Stimulated activated CD4-positive, alpha-beta T cell treated with anti-CD3 and anti-CD28 coated beads, Interleukin-15, amount 100 ng/mL, for 24 hours (primary cell): Measurements from ENCODE around the gene TBC1D1.
"Not testable (repeated sequence)": the region's sequence is repeated elsewhere in the genome, so short reads cannot be mapped to it uniquely, and the experiment has no call there.

Source experiments
- DNase-seq: peaks from one replicate; pipeline ENCODE4 v3.0.0-alpha.2; 2020

TBC1D1 gene

DNA sequence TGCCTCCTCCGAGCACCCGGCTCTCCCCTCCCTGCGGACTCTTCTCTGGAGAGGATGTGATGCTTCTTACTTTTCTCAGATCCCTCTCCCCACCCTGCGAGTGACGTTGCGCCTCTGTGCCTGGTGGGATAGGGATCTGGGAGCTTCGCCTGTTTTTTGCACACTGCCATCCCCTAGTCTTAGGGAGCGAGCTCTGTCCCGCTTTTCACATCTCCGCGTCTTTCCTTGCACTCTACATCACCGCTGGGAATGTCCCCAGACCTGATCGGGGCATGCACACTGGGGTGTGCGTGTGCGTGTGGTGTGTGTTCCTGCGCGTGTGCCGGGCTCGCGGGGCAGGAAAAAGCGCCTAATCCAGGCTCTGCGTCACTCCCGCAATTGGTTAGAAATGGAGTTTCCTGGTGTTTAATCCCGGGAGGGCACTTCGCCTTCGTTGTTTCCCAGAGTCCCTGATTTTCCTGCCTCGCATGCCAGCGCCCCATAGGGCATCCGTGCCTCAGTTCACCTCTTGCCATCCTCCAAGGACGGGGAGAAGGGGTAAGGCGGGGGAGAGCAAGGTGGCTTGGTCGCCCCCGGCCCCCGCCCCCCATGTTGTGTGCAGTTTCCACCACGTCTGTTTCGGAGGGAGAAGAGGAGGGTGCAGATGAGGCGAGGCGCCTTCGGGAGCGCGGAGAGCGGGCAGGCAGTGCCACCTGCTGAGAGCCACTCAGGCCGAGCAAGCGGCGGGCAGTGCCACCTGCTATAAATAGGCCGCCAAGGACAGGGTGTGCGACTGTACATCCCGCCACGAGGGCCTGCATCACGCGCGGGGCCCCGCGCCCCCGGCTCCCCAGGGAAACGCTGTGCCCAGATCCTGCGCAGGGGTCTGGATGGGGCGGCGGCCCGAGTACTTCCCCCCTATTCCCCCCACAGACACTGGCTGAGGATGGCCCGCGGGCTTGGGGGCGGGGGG, 759 bp upstream of the TBC1D1 start:
- DNase-seq, result peak; percentile 53

DNA sequence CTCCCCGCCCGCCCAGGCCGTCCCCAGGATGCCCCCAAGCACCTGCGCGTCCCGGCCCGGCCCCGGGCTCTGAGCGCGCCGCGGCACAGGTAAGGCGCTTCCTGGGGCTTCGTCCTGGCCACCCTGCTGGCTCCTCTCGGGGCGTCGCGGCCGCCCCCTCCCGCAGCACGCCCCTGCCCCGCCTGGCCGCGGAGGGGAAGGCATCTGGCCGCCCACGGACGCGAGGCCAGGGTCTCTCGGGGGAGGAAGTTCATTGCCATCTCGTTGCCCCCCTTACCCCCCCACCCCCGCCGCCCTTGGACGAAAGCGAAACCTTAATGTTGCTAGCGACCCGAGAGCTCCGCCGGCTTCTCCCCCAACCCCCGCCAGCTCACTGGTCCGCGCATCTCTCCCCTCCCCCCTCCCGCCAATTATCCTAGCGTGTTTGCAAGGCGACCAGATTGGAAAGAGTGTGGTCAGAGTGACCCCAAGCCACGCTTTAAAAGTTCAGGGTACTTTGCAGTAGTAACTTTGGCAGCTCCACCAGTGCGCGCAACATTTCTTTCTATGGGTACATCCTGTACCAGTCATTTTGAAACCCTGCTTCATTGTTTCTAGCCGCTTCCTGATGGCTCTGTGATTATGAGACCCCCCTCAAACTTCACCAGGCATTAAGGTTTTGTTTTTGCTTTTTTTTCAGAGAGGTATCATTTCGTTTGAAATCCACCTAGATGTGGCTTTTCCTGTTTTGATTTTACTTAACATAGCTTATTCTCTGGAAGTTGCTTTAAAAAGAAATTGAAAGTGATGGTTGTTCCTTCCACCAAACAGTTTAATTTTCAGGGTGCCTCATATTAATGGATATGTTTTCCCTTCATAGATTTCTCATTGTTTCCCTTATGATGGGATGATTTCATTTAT, 626 bp downstream of the TBC1D1 start:
- DNase-seq, result peak; percentile 68

DNA sequence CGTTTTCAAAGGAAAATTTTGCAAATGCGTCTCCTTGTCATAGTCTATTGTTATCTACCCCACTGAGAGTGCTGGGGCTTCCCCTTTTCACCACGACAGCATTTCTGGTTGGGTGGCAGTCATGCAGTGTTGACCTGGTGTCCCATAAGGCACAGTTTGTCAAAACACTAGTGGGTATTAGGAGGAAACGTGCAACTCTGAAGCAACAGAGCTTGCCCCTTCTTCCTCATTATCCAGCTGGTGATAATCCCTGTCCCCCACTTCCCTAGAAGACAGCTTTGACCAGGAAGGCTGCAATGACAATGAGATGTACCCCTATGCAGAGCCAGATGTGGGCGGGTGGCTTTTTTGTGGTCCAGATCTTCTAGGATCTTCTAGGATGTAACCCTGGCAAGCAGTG, 1.8 kb downstream of the TBC1D1 start:
- DNase-seq, result peak; percentile 72

DNA sequence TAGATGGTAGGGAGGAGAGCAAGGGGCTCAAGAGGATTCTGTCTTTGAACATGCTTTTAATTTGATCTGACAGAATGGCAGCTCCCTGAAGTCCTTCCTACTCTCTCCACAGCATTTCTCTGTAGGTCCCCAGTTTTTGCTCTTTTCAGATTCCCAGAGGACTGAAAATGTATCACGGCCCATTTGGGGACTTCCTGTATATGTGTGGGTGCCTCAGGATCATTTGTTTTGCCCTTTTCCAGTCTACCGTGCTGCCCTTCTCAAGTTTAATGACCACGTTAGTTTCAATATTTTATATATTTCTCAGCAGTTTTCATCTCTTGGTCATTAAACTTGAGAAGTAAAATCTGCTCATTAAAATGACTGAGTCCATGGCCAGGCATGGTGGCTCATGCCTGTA, 2.3 kb downstream of the TBC1D1 start:
- no peak for DNase-seq

- DNase-seq, result no peak
These were observed 4.4 kb downstream of the TBC1D1 start for GRCh38 chr4:37895271-37895670.

DNA sequence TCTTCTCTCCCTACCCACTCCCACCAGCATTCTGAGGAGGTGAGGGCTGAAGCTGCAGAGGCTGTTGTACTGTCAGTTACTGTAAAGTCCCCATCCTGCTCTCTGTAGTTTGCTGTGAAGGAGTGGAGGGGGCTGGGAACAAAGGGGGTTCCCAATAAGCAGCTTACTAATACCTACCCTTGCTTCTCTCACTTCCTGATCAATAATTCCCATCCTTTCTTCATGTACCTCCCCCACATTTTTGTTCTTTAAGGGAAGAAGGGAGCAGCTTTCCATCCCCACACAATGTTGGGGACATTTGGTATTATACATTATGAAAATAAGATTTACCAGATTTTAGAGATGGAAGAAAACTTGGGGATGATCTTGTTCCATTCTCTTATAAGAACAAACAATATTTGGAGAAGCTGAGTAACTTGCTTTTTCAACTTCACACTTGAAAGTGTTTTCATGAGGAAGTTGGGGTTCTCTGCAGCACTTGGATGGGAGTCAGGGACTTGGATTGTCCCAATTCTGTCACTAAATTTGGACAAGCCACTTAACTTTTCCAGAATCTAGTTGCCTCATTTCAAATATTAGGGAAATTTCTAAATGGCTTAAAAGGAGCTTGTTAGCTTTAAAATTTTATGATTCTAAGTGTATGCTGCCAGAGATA, 5.4 kb downstream of the TBC1D1 start:
- DNase-seq, result no peak

DNA sequence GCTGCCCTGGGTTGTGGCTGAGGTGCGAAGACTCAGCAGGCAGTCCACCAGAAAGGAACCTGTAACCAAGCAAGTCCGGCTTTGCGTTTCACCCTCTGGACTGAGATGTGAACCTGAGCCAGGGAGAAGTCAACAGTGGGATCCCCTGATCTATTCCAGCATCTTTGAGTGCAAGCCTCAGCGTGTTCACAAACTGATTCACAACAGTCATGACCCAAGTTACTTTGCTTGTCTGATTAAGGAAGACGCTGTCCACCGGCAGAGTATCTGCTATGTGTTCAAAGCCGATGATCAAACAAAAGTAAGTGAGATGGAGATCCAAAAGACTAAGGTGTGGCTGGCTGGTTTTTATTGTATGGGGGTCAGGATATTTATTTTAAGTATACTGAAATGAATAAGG, 11.3 kb downstream of the TBC1D1 start:
- DNase-seq, result no peak

- DNase-seq, result no peak
These were observed 12.1 kb downstream of the TBC1D1 start for GRCh38 chr4:37902738-37903693.

DNA sequence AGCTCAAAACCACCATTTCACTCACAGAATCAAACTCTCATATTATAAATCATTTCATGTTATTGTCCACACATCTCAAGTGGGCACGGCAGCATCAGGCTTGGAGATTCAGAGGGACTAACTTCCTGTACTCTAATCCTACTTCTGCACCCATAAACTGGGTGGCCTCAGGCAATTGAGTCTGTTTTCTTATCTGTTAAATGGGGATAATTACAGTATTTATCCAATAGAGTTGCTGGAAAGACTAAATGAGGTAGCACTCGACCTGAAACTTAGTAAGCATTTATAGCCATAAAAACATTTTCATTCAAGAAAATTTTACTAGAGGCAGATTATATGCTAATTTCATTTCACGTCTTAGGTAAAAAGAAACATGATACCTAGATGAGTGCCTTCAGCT, 13.0 kb downstream of the TBC1D1 start:
- no peak for DNase-seq

DNA sequence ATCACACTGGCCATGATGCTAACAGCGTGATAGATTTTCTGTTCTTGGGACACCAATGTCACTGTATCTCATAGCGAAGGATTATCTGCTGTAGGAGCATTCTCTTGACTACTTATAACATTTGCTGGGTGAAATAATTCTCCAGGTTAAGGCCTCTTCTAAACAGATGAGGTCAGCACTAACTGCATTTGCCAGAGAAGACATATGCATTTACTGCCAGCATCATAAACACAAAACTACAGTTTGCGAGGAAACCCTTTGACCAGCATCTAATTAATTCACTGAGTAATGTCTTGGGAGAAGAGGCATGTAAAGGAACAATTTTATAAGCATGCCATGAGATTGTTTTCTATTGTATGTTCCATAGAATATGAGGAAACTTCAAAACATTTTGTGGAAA, 13.9 kb downstream of the TBC1D1 start:
- DNase-seq, result no peak

DNA sequence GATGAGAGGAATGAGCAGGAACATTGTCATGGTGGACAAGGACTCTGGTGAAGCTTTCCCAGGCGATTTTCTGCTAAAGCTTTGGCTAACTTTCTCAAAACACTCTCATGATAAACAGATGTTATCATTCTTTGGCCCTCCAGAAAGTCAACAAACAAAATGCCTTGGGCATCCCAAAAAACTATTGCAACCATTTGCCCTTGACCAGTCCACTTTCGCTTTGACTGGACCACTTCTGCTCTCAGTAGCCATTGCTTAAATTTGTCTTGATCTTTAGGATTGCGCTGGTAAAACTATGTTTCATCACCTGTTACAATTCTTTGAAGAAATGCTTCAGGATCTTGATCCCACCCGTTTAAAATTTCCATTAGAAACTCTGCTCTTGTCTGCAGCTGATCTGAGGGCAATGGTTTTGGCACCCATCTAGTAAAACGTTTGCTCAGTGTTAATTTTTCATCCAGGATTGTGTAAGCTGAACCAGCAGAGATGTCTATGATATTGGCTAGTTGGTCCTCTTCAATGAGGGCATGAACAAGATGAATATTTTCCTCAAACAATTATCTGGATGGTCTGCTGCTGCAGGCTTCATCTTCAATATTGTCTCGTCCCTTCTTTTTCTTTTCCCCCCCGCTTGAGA, 14.8 kb downstream of the TBC1D1 start:
- DNase-seq, result no peak

GRCh38 chr4:37908488-37909331, 17.8 kb downstream of the TBC1D1 start:
- DNase-seq, result no peak

DNA sequence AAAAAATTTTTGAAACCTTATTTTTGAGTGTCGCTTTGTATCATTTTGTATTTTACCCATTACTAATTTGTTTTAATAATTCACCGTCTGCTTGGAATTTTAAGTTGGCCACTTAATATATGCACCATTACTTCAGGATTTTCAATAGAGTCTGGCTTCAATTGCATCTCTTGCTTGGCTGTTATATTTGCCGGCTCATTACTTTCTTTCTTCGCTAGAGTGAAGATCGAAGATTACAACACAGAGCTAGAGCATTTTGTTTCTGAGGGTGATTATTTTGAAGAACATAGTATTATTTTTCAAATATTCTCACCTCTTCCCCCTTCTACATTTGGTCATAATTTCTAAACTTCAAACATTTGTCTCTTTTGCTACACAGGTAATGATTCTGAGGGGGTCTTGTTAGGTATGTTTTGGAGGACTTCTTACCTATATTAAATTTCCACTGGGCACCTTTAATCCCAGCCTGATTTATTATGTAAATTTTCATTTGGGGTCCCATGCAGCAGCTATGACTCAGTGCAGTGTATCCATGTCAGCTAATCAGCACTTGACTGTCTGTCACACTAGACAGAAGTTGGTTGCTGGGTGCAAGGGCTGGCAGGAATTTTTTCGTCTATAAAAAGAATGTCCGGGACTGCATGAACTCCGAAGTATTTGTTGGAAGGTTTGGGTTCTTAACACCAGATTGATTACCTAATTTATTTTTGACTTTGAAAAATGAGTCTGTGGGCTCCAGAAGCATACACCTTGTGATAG, 18.6 kb downstream of the TBC1D1 start:
- DNase-seq, result no peak

DNA sequence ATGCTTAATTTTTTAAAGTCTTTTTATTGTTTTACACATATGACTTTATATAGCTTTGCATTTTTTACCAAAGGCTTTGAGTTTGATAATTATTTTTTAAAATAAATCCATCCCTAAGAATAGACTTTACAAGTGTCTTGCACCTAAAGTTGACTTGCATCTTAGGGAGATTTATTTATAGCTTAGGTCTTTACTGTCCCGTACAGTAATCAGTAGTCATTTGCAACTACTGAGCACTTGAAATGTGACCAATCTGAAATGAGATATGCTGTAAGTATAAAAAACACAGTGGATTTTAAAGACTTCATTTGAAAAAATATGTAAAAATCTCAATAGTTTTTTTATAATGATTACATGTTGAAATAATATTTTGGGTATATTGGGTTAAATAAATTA, 19.2 kb downstream of the TBC1D1 start:
- DNase-seq, result no peak

- DNase-seq, result no peak
These were observed 23.7 kb downstream of the TBC1D1 start for GRCh38 chr4:37914539-37914938.

DNA sequence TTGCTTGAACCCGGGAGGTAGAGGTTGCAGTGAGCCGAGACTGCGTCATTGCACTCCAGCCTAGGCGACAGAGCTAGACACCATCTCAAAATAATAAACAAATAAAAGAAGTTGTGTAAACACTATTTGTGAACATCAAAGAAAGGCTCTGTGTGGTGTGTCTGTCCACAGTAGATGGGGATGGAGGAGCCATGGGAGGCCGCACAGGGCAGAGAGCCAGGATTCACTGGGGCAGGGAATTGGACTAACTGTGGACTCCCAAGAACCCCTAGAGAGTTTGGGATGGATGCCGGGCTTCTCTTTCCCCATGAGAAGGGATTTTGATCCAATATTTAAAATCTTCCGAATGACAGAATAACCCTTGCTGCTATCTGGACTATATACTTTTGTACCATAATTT, 26.5 kb downstream of the TBC1D1 start:
- no peak for DNase-seq

GRCh38 chr4:37918653-37919052, 27.8 kb downstream of the TBC1D1 start:
- DNase-seq, result no peak

DNA sequence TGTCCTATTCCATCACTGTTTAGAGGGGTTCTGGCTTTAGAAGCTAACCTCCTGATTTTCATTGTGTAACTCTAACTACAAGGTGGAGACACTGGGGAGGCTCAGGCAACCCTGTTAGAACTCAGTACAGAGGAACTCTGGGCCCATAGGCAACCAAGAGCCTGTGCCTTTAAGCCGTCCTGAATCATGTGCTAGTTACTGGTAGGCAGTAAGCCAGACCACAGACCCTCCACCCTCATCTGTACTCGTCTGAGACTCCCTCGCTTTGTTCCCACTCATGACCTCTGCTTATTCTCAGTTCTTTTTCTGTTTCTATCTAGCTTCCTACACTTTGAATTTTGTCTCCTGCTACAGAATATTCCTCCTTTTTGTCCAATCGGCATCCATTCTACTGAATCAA, 31.4 kb downstream of the TBC1D1 start:
- DNase-seq, result no peak

- DNase-seq, result not testable (repeated sequence)
These were observed 32.2 kb downstream of the TBC1D1 start for GRCh38 chr4:37923089-37923488.

- DNase-seq, result no peak
These were observed 34.1 kb downstream of the TBC1D1 start for GRCh38 chr4:37924946-37925345.
